Panc1 (cell line): ENCODE data around the gene TARS2. TPM values are rescaled to one million over a fixed set of nuclear protein-coding genes. Genes with fewer than 3 reads are reported as not detected.

Source experiments
- ATAC-seq: fragments of 200-7000 bp; cut with Tn5 transposase; 2 replicates; pipeline ENCODE4 v1.9.1; 2020; ENCODE audit warnings: mild to moderate bottlenecking, moderate library complexity
- BruUV-seq: library from RNA; stranded (reverse); fragments of 400-500 nt; replicated peaks from 2 replicates; lab custom pipeline; 2021; lab: Mats Ljungman, UMichigan
- CTCF ChIA-PET: fragments of 300-600 bp; sonication (Branson Sonifier 250); formaldehyde crosslinking; loops from one replicate; lab custom pipeline; 2022; ENCODE audit warnings: antibody characterized with exemption; lab: Charles Lee
- POLR2A ChIA-PET: fragments of 300-600 bp; sonication (Branson Sonifier 250); formaldehyde crosslinking; loops from one replicate; lab custom pipeline; 2022; ENCODE audit warnings: antibody characterized with exemption; lab: Charles Lee
- DNase-seq: peaks from one replicate; pipeline ENCODE4 v3.0.0-alpha.2; 2010; ENCODE audit warnings: low read depth, low spot score
- H3K27ac ChIP-seq: 2 replicates; pipeline ENCODE4 v1.5.1; 2011; ENCODE audit warnings: mild to moderate bottlenecking, low read length, inconsistent platforms
- H3K27me3 ChIP-seq: fragments of 200-500 bp; sonication (Bioruptor generic); 2 replicates; pipeline ENCODE4 v1.6.0; 2014; ENCODE audit warnings: low read length, inconsistent platforms; ENCODE audit not compliant: control insufficient read depth, insufficient read depth
- H3K36me3 ChIP-seq: fragments of 200-500 bp; sonication (Bioruptor generic); 2 replicates; pipeline ENCODE4 v1.5.1; 2014; ENCODE audit warnings: inconsistent platforms, mild to moderate bottlenecking, low read length, moderate library complexity; ENCODE audit not compliant: control insufficient read depth, insufficient read depth
- H3K4me1 ChIP-seq: 2 replicates; pipeline ENCODE4 v1.5.1; 2011; ENCODE audit warnings: inconsistent platforms, mild to moderate bottlenecking, low read length, moderate library complexity; ENCODE audit not compliant: control insufficient read depth, insufficient read depth
- H3K4me3 ChIP-seq, 2 experiments: 2 replicates each; pipeline ENCODE4 v1.5.1; 2011 to 2012; ENCODE audit warnings: low read depth in 2 of 2, low read length in 2 of 2, mild to moderate bottlenecking in 2 of 2, inconsistent platforms in 1 of 2, moderate library complexity in 1 of 2
- H3K9me3 ChIP-seq: fragments of 200-500 bp; sonication (Bioruptor generic); 2 replicates; pipeline ENCODE4 v1.5.1; 2014; ENCODE audit warnings: low read depth, mild to moderate bottlenecking, inconsistent platforms, low read length, moderate library complexity; ENCODE audit not compliant: control insufficient read depth, insufficient read depth
- CTCF ChIP-seq: fragments of 450-650 bp; IDR thresholded peaks from 2 replicates; pipeline ENCODE4 v1.5.1; 2017; ENCODE audit warnings: mild to moderate bottlenecking
- POLR2AphosphoS5 ChIP-seq: IDR thresholded peaks from 2 replicates; pipeline ENCODE4 v1.6.1; 2012; ENCODE audit warnings: mild to moderate bottlenecking, low read depth, low read length, moderate library complexity
- REST ChIP-seq, 2 experiments: IDR thresholded peaks; 2 replicates each; pipeline ENCODE4 v1.6.1; 2011 to 2012; ENCODE audit warnings: low read depth in 2 of 2, control low read depth in 1 of 2, low read length in 1 of 2, mild to moderate bottlenecking in 1 of 2, moderate library complexity in 1 of 2; ENCODE audit not compliant: insufficient read depth in 1 of 2
- SIN3A ChIP-seq: IDR thresholded peaks from 2 replicates; pipeline ENCODE4 v1.6.1; 2012; ENCODE audit warnings: low read depth, mild to moderate bottlenecking, low read length, moderate library complexity, borderline replicate concordance; ENCODE audit not compliant: insufficient read depth
- TCF7L2 ChIP-seq: IDR thresholded peaks from 2 replicates; pipeline ENCODE4 v1.6.1; 2011; ENCODE audit warnings: mild to moderate bottlenecking, low read depth, low read length, inconsistent platforms
- in situ Hi-C: cut with HindIII; loops from 2 replicates; pipeline ENCODE4 v1.10.0; 2016; ENCODE audit warnings: low sequenced_read_pairs, low pct_unique_long_range_greater_than_20kb
- intact Hi-C: fragments of 100-400 bp; cut with micrococcal nuclease; formaldehyde crosslinking; loops from one replicate; pipeline ENCODE4 v1.10.0; 2022; ENCODE audit not compliant: unreplicated experiment
- total RNA-seq: library from RNA; stranded (reverse); gene quantifications from one replicate; pipeline ENCODE4 v1.2.1, GENCODE V29; 2021; ENCODE audit not compliant: unreplicated experiment

TARS2 gene
- total RNA-seq, 1 experiment from 2014 or later: 28.2 TPM

DNA sequence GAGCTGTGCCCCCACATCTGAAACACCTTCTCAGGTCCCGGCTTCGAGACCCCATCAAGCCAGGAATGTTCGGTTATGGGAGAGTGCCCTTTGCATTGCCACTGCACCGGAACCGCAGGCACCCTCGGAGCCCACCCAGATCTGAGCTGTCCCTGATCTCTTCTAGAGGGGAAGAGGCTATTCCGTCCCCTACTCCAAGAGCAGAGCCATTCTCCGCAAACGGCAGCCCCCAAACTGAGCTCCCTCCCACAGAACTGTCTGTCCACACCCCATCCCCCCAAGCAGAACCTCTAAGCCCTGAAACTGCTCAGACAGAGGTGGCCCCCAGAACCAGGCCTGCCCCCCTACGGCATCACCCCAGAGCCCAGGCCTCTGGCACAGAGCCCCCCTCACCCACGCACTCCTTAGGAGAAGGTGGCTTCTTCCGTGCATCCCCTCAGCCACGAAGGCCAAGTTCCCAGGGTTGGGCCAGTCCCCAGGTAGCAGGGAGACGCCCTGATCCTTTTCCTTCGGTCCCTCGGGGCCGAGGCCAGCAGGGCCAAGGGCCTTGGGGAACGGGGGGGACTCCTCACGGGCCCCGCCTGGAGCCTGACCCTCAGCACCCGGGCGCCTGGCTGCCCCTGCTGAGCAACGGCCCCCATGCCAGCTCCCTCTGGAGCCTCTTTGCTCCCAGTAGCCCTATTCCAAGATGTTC, 66.3 kb downstream of the TARS2 start:
- H3K27me3 ChIP-seq: no peaks in the 10 kb centered on the region
- no peak overlapping the region for H3K27ac ChIP-seq
- DNase-seq: no peak
- no TSS peak for BruUV-seq
- in situ Hi-C loops: no loop called here
- H3K9me3 ChIP-seq: no peaks in the 10 kb centered on the region
- no peak overlapping the region for H3K4me3 ChIP-seq
- CTCF ChIA-PET: no interaction called here
- ATAC-seq: no peak
- H3K4me1 ChIP-seq: peaks cover 27% of the 10 kb centered on the region
- TF ChIP-seq SIN3A: no peak
- TF ChIP-seq REST (IDR thresholded peaks at IDR 0.05; ENCODE audit: insufficient read depth in 1 of 2, low read depth in 2 of 2, low read length in 1 of 2): no peak
- H3K36me3 ChIP-seq: no peaks in the 10 kb centered on the region
- POLR2A ChIA-PET: no interaction called here
- intact Hi-C loops: no loop called here

GRCh38 chr1:150554086-150554452, 66.8 kb downstream of the TARS2 start:
- Histone ChIP-seq H3K27me3 (no peaks in the 10 kb centered on the region), H3K36me3 (no peaks in the 10 kb centered on the region), H3K27ac (no peak overlapping the region), H3K4me3 (no peak overlapping the region), H3K4me1 (peaks cover 27% of the 10 kb centered on the region), H3K9me3 (no peaks in the 10 kb centered on the region)
- ChIA-PET CTCF (no interaction called here), POLR2A (no interaction called here)
- DNase-seq (no peak), ATAC-seq (no peak)
- intact Hi-C loops (no loop called here), in situ Hi-C loops (no loop called here)
- TF ChIP-seq CTCF (no peak), POLR2AphosphoS5 (no peak), SIN3A (no peak), TCF7L2 (no peak)
- no TSS peak for BruUV-seq

DNA sequence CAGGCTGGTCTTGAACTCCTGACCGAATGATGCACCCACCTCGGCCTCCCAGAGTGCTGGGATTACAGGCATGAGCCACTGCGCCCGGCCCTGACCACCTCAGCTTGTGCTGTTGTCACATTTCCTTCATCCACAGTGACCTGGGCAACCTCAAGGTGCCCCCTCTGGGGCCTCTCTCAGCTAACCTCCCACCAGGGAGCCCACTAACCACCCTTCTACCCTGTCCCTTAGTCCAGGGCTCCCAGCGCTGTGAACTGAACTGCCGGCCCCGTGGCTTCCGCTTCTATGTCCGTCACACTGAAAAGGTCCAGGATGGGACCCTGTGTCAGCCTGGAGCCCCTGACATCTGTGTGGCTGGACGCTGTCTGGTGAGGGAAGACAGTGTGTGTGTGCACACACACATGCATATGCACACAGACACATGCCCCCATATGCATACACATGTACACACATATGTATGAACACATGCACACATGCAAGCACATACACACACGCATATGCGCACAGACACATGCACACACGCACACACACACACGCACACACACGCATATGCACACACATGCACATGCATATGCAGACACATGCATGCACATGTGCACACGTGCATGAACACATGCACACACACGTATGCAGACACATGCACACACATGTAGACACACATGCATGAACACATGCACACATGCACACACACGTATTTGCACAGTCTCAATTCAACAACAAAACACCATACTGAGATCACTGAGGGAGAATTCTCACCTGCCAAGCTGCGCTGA, 68.2 kb downstream of the TARS2 start:
- in situ Hi-C loops: no loop called here
- Histone ChIP-seq H3K4me1 (peaks cover 30% of the 10 kb centered on the region), H3K4me3 (no peak overlapping the region), H3K27me3 (no peaks in the 10 kb centered on the region), H3K36me3 (no peaks in the 10 kb centered on the region), H3K9me3 (no peaks in the 10 kb centered on the region), H3K27ac (no peak overlapping the region)
- DNase-seq (no peak), ATAC-seq (no peak)
- CTCF ChIA-PET: no interaction called here
- POLR2A ChIA-PET: interaction anchor here (0.6 to 0.7 kb wide), 2 partner anchors 131 to 142 kb away, joined by 4 to 9 read pairs; partner anchors contain the start of gene GOLPH3L
- no TSS peak for BruUV-seq
- TF ChIP-seq REST (IDR thresholded peaks at IDR 0.05; ENCODE audit: insufficient read depth in 1 of 2, low read depth in 2 of 2, low read length in 1 of 2) (no peak), CTCF (no peak), POLR2AphosphoS5 (no peak), TCF7L2 (no peak), SIN3A (no peak)
- intact Hi-C loops: no loop called here
